Transverse colon (tissue), 4 donors: Measurements from ENCODE around the gene TFPI2. TPM values are rescaled to one million over a fixed set of nuclear protein-coding genes. Genes with fewer than 3 reads are reported as not detected.
A peak's percentile ranks its signal among the peaks of the same experiment; 100 is the strongest.

Experiments used
- DNase-seq: peaks from one replicate; pipeline ENCODE4 v3.0.0-alpha.2; 2019
- H3K27ac ChIP-seq, 4 donors: fragments of 200-600 bp; sonication (generic); 2 replicates each; pipeline ENCODE4 v1.5.1; 2016 to 2018; ENCODE audit warnings: inconsistent platforms in 4 of 4
- H3K27me3 ChIP-seq: fragments of 200-600 bp; sonication (generic); 2 replicates; pipeline ENCODE4 v1.5.1; 2017; ENCODE audit warnings: inconsistent platforms
- H3K36me3 ChIP-seq, 4 donors: fragments of 200-600 bp; sonication (generic); 2 replicates each; pipeline ENCODE4 v1.5.1; 2017 to 2019; ENCODE audit warnings: inconsistent platforms in 4 of 4
- H3K4me1 ChIP-seq, 4 donors: fragments of 200-600 bp; sonication (generic); 2 replicates each; pipeline ENCODE4 v1.5.1; 2017 to 2020; ENCODE audit warnings: inconsistent platforms in 4 of 4
- H3K4me3 ChIP-seq, 4 donors: fragments of 200-600 bp; sonication (generic); 1 replicate in 1 of 4; 2 replicates in 3 of 4; pipeline versions ENCODE4 v1.5.1 to v1.6.1; 2017 to 2019; ENCODE audit warnings: inconsistent platforms in 4 of 4
- H3K9me3 ChIP-seq, 2 donors: fragments of 200-600 bp; sonication (generic); 2 replicates each; pipeline ENCODE4 v1.5.1; 2017 to 2019; ENCODE audit warnings: inconsistent platforms in 2 of 2
- EP300 ChIP-seq: sonication (generic); formaldehyde crosslinking; IDR thresholded peaks from one replicate; pipeline ENCODE4 v1.6.1; 2017; ENCODE audit warnings: antibody characterized with exemption, low read depth
- POLR2A ChIP-seq: fragments of 450-650 bp; IDR thresholded peaks from one replicate; pipeline ENCODE4 v1.6.1; 2016; ENCODE audit warnings: antibody characterized with exemption, mild to moderate bottlenecking, moderate library complexity
- POLR2AphosphoS5 ChIP-seq, 3 donors: sonication (generic); formaldehyde crosslinking; IDR thresholded peaks; one replicate each; pipeline ENCODE4 v1.6.1; 2016; ENCODE audit warnings: antibody characterized with exemption in 3 of 3
- WGBS, 2 donors: methylation state at CpG; one replicate each; pipeline ENCODE4 v1.1.5; 2018; ENCODE audit warnings: low coverage in 1 of 2; 5-methylcytosine and 5-hydroxymethylcytosine counted together
- in situ Hi-C, 4 donors: fragments of 200-750 bp; cut with MboI; loops; one replicate each; pipeline versions ENCODE4 v1.15.0 to v1.15.1; 2017; ENCODE audit warnings: low sequenced_read_pairs in 3 of 4, low pct_ligation_motif_present in 1 of 4, low pct_unique_long_range_greater_than_20kb in 1 of 4
- intact Hi-C: fragments of 100-400 bp; cut with DNase I; formaldehyde crosslinking; loops from one replicate; pipeline ENCODE4 v1.15.1; 2023; ENCODE audit warnings: low total_unique reads
- total RNA-seq, 4 donors: library from RNA; depleted of rRNA; stranded (reverse); fragments of >200 nt; gene quantifications; one replicate each; pipeline ENCODE4 v1.1.0, GENCODE V29; 2016
- TF ChIP-seq, protein P1 (sequence below), 5 experiments: fragments of 200-600 bp in 3 of 5; fragments of 450-650 bp in 2 of 5; sonication (generic) in 3 of 5; IDR thresholded peaks; 1 replicate in 2 of 5; 2 replicates in 3 of 5; pipeline ENCODE4 v1.5.1; 2016 to 2017; ENCODE audit warnings: antibody characterized with exemption in 5 of 5, inconsistent platforms in 3 of 5, mild to moderate bottlenecking in 2 of 5, moderate library complexity in 1 of 5

Gene TFPI2
- total RNA-seq, 4 donors from 2014 or later: 0.40 to 0.79 (median 0.68) TPM; not detected in 1

DNA sequence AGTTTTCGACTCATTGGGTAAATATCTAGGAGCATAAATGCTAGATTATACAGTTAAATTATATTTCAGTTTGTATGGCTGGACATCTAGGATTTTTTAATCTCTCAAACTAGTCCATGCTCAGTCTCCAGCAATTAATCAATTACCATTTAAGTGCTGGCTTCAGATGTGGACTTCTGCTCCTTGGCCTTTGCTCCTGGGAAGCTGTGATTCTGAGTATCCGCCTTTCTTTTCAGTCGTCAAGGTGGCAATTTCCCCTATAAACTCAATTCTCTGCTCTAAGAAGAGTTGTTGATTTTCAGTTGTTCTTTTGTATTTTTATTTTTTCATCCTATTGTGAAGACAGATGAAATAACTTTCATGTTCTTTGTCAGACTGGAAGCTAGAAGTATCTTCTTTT is 23.7 kb downstream of the TFPI2 start:
- TF ChIP-seq EP300 (no peak), POLR2A (no peak), POLR2AphosphoS5 (IDR thresholded peaks at IDR 0.05) (no peak)
- TF ChIP-seq, protein P1, sequence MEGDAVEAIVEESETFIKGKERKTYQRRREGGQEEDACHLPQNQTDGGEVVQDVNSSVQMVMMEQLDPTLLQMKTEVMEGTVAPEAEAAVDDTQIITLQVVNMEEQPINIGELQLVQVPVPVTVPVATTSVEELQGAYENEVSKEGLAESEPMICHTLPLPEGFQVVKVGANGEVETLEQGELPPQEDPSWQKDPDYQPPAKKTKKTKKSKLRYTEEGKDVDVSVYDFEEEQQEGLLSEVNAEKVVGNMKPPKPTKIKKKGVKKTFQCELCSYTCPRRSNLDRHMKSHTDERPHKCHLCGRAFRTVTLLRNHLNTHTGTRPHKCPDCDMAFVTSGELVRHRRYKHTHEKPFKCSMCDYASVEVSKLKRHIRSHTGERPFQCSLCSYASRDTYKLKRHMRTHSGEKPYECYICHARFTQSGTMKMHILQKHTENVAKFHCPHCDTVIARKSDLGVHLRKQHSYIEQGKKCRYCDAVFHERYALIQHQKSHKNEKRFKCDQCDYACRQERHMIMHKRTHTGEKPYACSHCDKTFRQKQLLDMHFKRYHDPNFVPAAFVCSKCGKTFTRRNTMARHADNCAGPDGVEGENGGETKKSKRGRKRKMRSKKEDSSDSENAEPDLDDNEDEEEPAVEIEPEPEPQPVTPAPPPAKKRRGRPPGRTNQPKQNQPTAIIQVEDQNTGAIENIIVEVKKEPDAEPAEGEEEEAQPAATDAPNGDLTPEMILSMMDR (IDR thresholded peaks at IDR 0.05): no peak
- no peak for DNase-seq
- in situ Hi-C loops: no loop called here
- intact Hi-C loops: no loop called here
- Histone ChIP-seq H3K9me3 (no peaks in the 10 kb centered on the region), H3K4me3 (no peak overlapping the region), H3K4me1 (no peaks in the 10 kb centered on the region), H3K27ac (no peak overlapping the region), H3K36me3 (no peaks in the 10 kb centered on the region), H3K27me3 (no peaks in the 10 kb centered on the region)
- WGBS, 2 donors: 59 to 69% methylated on average over 3 of the region's 3 CpGs

- Histone ChIP-seq H3K27ac (no peak overlapping the region), H3K36me3 (no peaks in the 10 kb centered on the region), H3K9me3 (no peaks in the 10 kb centered on the region), H3K27me3 (no peaks in the 10 kb centered on the region), H3K4me1 (no peaks in the 10 kb centered on the region), H3K4me3 (no peak overlapping the region)
- in situ Hi-C loops (no loop called here), intact Hi-C loops (no loop called here)
- no peak for DNase-seq
- 70 to 100% methylated on average over 1 to 2 of the region's 2 CpGs for WGBS, 2 donors
- no peak for TF ChIP-seq POLR2AphosphoS5 (IDR thresholded peaks at IDR 0.05)
- TF ChIP-seq POLR2A: no peak
- no peak for TF ChIP-seq EP300
- TF ChIP-seq, protein P1 (IDR thresholded peaks at IDR 0.05): no peak
Observed at GRCh38 chr7:93862651-93863050, 27.9 kb downstream of the TFPI2 start.

GRCh38 chr7:93861325-93861949 is 29.1 kb downstream of the TFPI2 start:
- intact Hi-C loops: no loop called here
- no peak for DNase-seq
- Histone ChIP-seq H3K36me3 (no peaks in the 10 kb centered on the region), H3K9me3 (no peaks in the 10 kb centered on the region), H3K27me3 (no peaks in the 10 kb centered on the region), H3K27ac (no peak overlapping the region), H3K4me1 (no peaks in the 10 kb centered on the region), H3K4me3 (no peak overlapping the region)
- in situ Hi-C loops: no loop called here
- no peak for TF ChIP-seq EP300
- TF ChIP-seq, protein P1 (IDR thresholded peaks at IDR 0.05): peak in 1 of 5 experiments; percentile 31
- 61 to 76% methylated on average over 4 of the region's 4 CpGs for WGBS, 2 donors

- Histone ChIP-seq H3K4me1 (no peaks in the 10 kb centered on the region), H3K36me3 (no peaks in the 10 kb centered on the region), H3K27ac (no peak overlapping the region), H3K27me3 (no peaks in the 10 kb centered on the region), H3K9me3 (no peaks in the 10 kb centered on the region), H3K4me3 (no peak overlapping the region)
- 78 to 90% methylated on average over 1 of the region's 1 CpG for WGBS, 2 donors
- intact Hi-C loops (no loop called here), in situ Hi-C loops (no loop called here)
- TF ChIP-seq, protein P1 (IDR thresholded peaks at IDR 0.05): no peak
- no peak for TF ChIP-seq POLR2A
- TF ChIP-seq EP300: no peak
- no peak for DNase-seq
Observed at GRCh38 chr7:93860261-93860660, 30.3 kb downstream of the TFPI2 start.
